AG10803 (cell line): Measurements from ENCODE around the gene MBP.

Experiments
- DNase-seq: peaks from one replicate; pipeline ENCODE4 v3.0.0; 2010; ENCODE audit warnings: low read depth
- H3K4me3 ChIP-seq: 2 replicates; pipeline ENCODE4 v1.5.1; 2011; ENCODE audit warnings: mild to moderate bottlenecking, low read length, control low read depth
- TF ChIP-seq, protein P1 (sequence below): conservative IDR thresholded peaks from 2 replicates; pipeline ENCODE4 v1.5.1; 2011; ENCODE audit warnings: mild to moderate bottlenecking, low read length, control low read depth, inconsistent platforms

The MBP gene

DNA sequence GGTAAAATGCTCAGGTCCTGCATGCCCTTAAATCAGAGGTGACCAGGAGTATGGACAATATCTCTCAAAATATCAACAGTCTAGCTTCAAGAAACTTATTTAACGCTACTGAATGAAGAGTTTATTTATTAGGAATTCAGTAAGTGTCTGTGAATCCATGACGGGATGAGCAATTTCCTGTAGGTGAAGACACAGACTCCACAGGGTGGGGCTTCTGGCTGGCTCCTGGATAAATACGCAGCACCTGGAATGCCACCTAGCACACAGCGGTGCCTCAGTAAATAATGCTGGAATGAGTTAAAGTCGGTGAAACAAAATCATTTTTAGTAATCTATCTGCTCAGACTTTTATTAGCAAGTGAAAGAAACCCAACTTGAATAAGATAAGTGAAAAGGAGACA, 29.4 kb upstream of the MBP start:
- no peak overlapping the region for H3K4me3 ChIP-seq
- TF ChIP-seq, protein P1, sequence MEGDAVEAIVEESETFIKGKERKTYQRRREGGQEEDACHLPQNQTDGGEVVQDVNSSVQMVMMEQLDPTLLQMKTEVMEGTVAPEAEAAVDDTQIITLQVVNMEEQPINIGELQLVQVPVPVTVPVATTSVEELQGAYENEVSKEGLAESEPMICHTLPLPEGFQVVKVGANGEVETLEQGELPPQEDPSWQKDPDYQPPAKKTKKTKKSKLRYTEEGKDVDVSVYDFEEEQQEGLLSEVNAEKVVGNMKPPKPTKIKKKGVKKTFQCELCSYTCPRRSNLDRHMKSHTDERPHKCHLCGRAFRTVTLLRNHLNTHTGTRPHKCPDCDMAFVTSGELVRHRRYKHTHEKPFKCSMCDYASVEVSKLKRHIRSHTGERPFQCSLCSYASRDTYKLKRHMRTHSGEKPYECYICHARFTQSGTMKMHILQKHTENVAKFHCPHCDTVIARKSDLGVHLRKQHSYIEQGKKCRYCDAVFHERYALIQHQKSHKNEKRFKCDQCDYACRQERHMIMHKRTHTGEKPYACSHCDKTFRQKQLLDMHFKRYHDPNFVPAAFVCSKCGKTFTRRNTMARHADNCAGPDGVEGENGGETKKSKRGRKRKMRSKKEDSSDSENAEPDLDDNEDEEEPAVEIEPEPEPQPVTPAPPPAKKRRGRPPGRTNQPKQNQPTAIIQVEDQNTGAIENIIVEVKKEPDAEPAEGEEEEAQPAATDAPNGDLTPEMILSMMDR = no peak
- no peak for DNase-seq

DNA sequence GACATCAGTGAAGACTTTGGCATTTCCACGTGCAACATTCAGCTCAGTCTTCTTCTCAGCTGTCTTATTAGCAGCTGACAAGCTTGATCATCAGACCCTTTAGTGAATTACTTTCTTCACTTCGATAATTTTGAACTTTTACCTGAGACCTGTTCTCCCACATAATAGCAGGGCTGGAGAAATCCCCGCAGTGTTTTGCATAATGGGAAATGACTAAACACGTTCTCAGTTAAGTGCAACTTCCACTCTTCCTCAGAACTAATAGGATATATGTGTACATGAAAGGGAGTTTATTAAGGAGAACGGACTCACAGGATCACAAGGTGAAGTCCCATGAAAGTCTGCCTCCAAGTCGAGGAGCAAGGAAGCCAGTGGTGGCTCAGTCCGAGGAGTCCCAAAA, 28.8 kb upstream of the MBP start:
- no peak for DNase-seq
- H3K4me3 ChIP-seq = no peak overlapping the region
- TF ChIP-seq, protein P1 = no peak

DNA sequence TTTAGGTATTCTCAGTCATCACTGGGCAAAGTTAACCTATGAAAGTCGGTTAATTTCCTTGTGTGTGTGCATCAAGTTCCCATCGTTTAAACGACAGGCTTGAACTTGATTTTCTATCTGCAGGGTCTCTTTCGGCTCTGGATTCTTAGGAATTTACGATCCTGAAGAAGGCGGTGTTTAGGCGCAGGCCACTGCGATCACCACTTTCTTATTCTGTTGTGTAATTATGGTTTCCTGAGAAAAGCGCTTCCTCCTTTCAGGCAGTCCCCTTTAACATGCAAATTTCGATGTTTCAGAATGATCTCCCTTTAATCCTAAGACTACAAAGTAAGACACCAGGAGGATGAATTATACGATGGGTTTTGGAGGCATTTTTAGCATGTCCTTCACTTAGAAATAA, 27.9 kb upstream of the MBP start:
- no peak overlapping the region for H3K4me3 ChIP-seq
- no peak for DNase-seq
- TF ChIP-seq, protein P1 = no peak

DNA sequence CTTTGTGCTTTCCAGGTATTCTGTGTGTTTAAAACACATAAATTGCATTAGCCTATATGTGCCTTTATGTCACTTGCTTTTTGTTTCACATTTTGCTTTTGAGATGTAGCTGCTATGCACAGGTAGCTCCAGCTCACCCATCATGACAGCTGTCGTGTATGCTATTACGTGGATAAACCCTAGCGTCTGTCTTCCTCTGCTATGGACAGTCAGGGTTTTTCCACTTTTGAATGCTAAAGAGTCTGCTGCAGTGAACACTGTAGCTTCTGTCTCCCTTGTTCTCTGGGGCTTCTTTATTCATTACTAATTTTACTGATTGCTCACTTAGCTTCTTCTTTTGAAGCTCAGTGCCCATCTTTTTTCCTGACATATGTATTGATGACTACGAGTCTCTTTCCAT, 24.7 kb upstream of the MBP start:
- no peak overlapping the region for H3K4me3 ChIP-seq
- TF ChIP-seq, protein P1 = no peak
- no peak for DNase-seq

DNA sequence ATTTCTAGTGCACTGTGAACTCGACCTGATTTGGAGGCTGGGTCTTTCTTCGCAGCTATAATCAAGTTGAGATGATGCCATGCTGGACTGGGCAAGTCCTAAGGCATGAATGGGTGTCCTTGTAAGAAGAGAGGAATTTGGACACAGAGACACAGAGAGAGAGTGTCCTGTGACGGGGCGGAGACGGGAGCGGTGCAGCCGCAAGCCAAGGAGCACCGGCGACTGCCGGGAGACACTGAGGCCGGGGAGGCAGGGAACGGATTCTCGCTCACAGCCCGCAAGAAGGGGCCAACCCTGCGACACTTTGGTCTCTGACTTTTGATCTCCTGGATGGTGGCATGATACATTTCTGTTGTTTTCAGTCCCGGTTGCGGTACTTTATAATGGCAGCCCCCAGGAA, 22.4 kb upstream of the MBP start:
- no peak for DNase-seq
- TF ChIP-seq, protein P1 = no peak
- no peak overlapping the region for H3K4me3 ChIP-seq

DNA sequence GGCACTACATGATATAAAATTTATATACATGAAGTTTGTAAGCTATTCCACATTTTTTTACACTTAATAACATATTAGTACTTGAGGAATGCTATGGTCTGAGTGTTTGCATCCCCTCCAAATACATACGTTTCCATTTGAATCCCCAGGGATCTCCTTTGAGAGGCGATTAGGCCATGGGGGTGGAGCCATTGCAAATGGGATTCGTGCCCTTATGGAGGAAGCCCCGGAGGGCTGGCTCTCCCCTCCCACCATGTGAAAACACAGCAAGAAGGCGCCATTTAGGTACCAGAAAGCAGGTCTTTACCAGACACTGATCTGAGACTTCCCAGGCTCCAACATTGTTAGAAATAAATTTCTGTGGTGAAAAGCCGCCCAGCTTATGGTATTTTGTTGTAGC, 20.8 kb upstream of the MBP start:
- H3K4me3 ChIP-seq = no peak overlapping the region
- no peak for DNase-seq
- TF ChIP-seq, protein P1 = no peak

DNA sequence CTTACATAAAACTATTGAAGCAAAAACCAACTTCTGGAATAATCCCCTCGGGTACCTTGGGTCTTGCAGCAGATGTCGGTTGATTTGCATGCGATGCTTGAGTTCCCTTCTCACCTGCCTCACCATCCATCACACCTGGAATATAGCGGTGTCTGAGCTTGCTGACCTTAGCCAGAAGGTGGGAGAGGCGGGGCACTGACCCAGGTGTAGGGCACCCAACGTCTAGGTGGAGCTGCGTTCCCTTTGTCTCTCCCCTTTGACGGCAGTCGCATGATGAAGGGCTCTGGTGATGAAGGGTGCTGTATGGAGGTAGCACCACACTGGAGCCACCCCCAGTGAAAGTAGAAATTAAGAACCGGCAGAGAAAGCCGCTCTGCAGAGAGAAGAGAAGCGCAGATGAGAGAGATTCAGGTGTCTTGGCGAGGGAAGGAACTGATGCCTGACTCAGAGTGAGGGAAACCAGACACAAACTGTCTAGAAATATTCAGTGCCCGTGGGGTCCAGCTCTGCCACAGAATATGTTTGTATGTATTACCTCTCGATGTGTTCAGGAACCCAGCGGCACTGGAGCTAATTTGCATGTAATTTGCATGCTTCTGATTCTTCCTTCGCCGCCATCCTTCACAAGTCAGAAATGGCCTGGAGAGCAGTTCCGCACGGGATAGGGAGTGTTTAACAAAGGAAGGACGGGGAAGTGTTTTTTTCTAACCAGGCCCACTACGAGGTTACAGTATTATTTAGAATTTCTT, 19.4 kb upstream of the MBP start:
- TF ChIP-seq, protein P1 = no peak
- no peak for DNase-seq
- no peak overlapping the region for H3K4me3 ChIP-seq
